Measurements from ENCODE around the gene ZBP1. TPM values are rescaled to one million over a fixed set of nuclear protein-coding genes. Genes with fewer than 3 reads are reported as not detected.

ZBP1 gene
- total RNA-seq, 1 experiment from 2014 or later = not detected

- H3K4me1 ChIP-seq (ENCODE audit: control insufficient read depth in 1 of 2, insufficient read depth in 2 of 2, low read length in 2 of 2) = no peaks in the 10 kb centered on the region
- no TSS peak for BruUV-seq (replicated peaks)
- H3K36me3 ChIP-seq (ENCODE audit: control insufficient read depth in 1 of 2, insufficient read depth in 2 of 2, low read length in 2 of 2) = no peaks in the 10 kb centered on the region
- DNase-seq (ENCODE audit: low read depth, low spot score) = no peak
- TF ChIP-seq CEBPB (IDR thresholded peaks at IDR 0.05; ENCODE audit: low read depth) (no peak), CTCF (IDR thresholded peaks at IDR 0.05 in 2 of 3, conservative IDR thresholded peaks at IDR 0.05 in 1 of 3; ENCODE audit: borderline replicate concordance in 1 of 3, insufficient read depth in 1 of 3, low read depth in 2 of 3, low read length in 2 of 3) (no peak), REST (IDR thresholded peaks at IDR 0.05; ENCODE audit: low read depth) (no peak), ZBTB33 (IDR thresholded peaks at IDR 0.05; ENCODE audit: extremely low read depth, insufficient replicate concordance, low read length) (no peak), JUND (IDR thresholded peaks at IDR 0.05) (no peak), POLR2A (IDR thresholded peaks at IDR 0.05; ENCODE audit: borderline replicate concordance, extremely low read depth, insufficient read depth, insufficient read length) (no peak), EZH2phosphoT487 (IDR thresholded peaks at IDR 0.05; ENCODE audit: borderline replicate concordance) (no peak), SP1 (IDR thresholded peaks at IDR 0.05; ENCODE audit: low read depth) (no peak), ZNF274 (IDR thresholded peaks at IDR 0.05; ENCODE audit: low read depth, low read length) (no peak), TCF7L2 (IDR thresholded peaks at IDR 0.05; ENCODE audit: borderline replicate concordance, extremely low read depth, insufficient read depth, insufficient read length) (no peak), ELF1 (IDR thresholded peaks at IDR 0.05; ENCODE audit: borderline replicate concordance, low read depth) (no peak), FOSL1 (IDR thresholded peaks at IDR 0.05; ENCODE audit: low read depth) (no peak), EZH2 (IDR thresholded peaks at IDR 0.05) (no peak), ATF3 (IDR thresholded peaks at IDR 0.05) (no peak), EGR1 (IDR thresholded peaks at IDR 0.05; ENCODE audit: low read depth) (no peak), RAD21 (IDR thresholded peaks at IDR 0.05; ENCODE audit: low read depth) (no peak)
- no peak overlapping the region for H3K27ac ChIP-seq (ENCODE audit: low read depth, low read length)
- no peak overlapping the region for H3K4me3 ChIP-seq (replicated peaks in 1 of 2; ENCODE audit: low read depth in 1 of 2, low read length in 2 of 2)
- H3K9ac ChIP-seq (ENCODE audit: low read length) = no peak overlapping the region
- ATAC-seq = no peak
- no peaks in the 10 kb centered on the region for H3K9me2 ChIP-seq (ENCODE audit: insufficient read depth)
- H3K79me2 ChIP-seq (ENCODE audit: insufficient read depth, low read length) = no peaks in the 10 kb centered on the region
- peaks cover 30% of the 10 kb centered on the region for H3K27me3 ChIP-seq (ENCODE audit: insufficient read depth, low read length)
- H3K4me2 ChIP-seq (ENCODE audit: low read length) = no peak overlapping the region
- intact Hi-C loops (cut with micrococcal nuclease) = loop anchor here (10.0 kb wide), 1 partner anchor 576 kb away; no protein-coding TSS in a partner anchor
- ChIA-PET CTCF (interaction anchor here (1.3 kb wide), 1 partner anchor 459 kb away, joined by 3 read pairs; no protein-coding TSS in a partner anchor), POLR2A (no interaction called here), RAD21 (ENCODE audit: low non-redundant PET in 1 of 2, low total read pairs in 2 of 2, uncharacterized antibody in 2 of 2, unreplicated experiment in 2 of 2) (no interaction called here)
- no peaks in the 10 kb centered on the region for H4K20me1 ChIP-seq (ENCODE audit: insufficient read depth)
- H3K9me3 ChIP-seq (ENCODE audit: control insufficient read depth in 1 of 2, insufficient read depth in 1 of 2, low read depth in 1 of 2, low read length in 2 of 2) = no peaks in the 10 kb centered on the region
- H2AFZ ChIP-seq (ENCODE audit: low read depth, low read length, poor library complexity, severe bottlenecking) = no peak overlapping the region
Observed at GRCh38 chr20:57628047-57628961, 8.1 kb upstream of the ZBP1 start.

Data from HCT116 (cell line).